Measurements from ENCODE around the gene RUFY3. TPM values are rescaled to one million over a fixed set of nuclear protein-coding genes. Genes with fewer than 3 reads are reported as not detected.
A peak's percentile ranks its signal among the peaks of the same experiment; 100 is the strongest.

RUFY3 gene
- total and polyA plus RNA-seq, 2 of the 13 experiments (the other 11 are each of a cell fraction or from before 2014, with no cell fraction given) = 17.9 to 25.3 TPM

DNA sequence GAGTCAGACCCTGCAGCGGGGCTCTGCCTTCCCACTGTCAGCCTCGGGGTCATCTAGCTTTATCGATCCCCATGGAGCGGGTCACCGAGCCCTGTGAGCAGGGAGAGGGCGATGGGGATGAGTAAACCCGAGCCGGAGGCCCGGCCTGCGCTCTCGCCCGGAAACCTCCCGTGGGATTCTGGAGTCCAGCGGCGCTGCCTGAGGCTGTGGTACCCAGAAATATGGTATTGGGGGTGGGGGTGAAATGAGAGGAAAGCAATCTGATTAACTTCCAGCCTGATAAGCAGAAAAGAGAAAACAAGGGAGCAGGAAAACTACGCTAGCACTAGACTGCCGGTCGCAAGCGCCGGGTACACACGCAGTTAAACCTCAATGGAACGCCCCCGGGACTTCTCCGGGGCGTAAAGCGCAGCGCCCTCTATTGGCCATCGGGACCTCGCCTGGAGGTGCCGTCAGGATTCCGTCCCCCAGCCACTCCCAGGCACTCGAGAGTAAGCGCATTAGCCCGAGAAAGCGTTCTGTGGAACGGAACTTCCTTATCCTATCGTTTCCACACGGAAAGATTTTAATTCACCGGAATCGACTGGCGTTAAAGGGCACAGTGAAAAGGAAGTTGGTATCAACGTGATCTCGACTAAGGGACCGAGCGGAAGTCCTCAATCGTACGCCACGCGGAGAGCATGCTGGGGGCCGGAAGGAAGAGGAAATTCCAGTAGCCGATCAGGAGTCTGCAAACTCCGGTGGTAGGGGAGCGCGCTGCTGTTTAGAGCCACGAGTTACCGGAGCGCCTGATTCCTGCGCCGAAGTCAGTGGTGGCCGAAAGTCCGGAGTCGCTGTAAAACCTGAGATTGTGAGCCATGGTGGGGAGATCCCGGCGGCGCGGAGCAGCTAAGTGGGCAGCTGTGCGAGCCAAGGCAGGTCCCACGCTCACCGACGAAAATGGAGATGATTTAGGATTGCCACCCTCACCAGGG is 33.7 kb upstream of the RUFY3 start, which contains the start of gene UTP3 (continued):
- TF ChIP-seq THAP8 (CRISPR knock-in tag; IDR thresholded peaks at IDR 0.05; ENCODE audit: borderline replicate concordance) = no peak; the same call in 1 of the 2 replicates
- no peak for TF ChIP-seq NR3C1 (CRISPR knock-in tag; IDR thresholded peaks at IDR 0.05)
- no peak; the same call in 1 of the 2 replicates for TF ChIP-seq MTF1 (CRISPR knock-in tag; IDR thresholded peaks at IDR 0.05)
- no peak for TF ChIP-seq EZH2 (conservative IDR thresholded peaks at IDR 0.05; ENCODE audit: low read depth, low read length)
- TF ChIP-seq ZSCAN5A (CRISPR knock-in tag; IDR thresholded peaks at IDR 0.05; ENCODE audit: borderline replicate concordance) = peak; percentile 87; the same call in 1 of the 2 replicates
- peak; percentile 89 for TF ChIP-seq MYC (CRISPR knock-in tag; IDR thresholded peaks at IDR 0.05; ENCODE audit: borderline replicate concordance)
- TF ChIP-seq RFX1 (IDR thresholded peaks at IDR 0.05) = no peak
- peak; percentile 90 for TF ChIP-seq HDAC2 (CRISPR knock-in tag; IDR thresholded peaks at IDR 0.05)
- TF ChIP-seq RARA (CRISPR knock-in tag; IDR thresholded peaks at IDR 0.05) = no peak
- peak; percentile 83; the same call in 1 of the 2 replicates for TF ChIP-seq ZNF331 (CRISPR knock-in tag; IDR thresholded peaks at IDR 0.05)
- TF ChIP-seq, protein P1, sequence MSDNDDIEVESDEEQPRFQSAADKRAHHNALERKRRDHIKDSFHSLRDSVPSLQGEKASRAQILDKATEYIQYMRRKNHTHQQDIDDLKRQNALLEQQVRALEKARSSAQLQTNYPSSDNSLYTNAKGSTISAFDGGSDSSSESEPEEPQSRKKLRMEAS (IDR thresholded peaks at IDR 0.05) = peak; percentile 92
- TF ChIP-seq RELA (CRISPR knock-in tag; IDR thresholded peaks at IDR 0.05) = 0 out of 2 replicates have a peak, but pooled peaks have one; percentile 72
- peak; percentile 71 for TF ChIP-seq PPARG (CRISPR knock-in tag; conservative IDR thresholded peaks at IDR 0.05)
- TF ChIP-seq AKAP8 (CRISPR knock-in tag; IDR thresholded peaks at IDR 0.05) = no peak
- 0 out of 2 replicates have a peak, but pooled peaks have one; percentile 21 for TF ChIP-seq ZBTB4 (CRISPR knock-in tag; IDR thresholded peaks at IDR 0.05; ENCODE audit: borderline replicate concordance)
- TF ChIP-seq ZNF30 (CRISPR knock-in tag; IDR thresholded peaks at IDR 0.05) = no peak
- TF ChIP-seq KLF15 (CRISPR knock-in tag; IDR thresholded peaks at IDR 0.05; ENCODE audit: borderline replicate concordance) = no peak
- TF ChIP-seq ZNF282 (IDR thresholded peaks at IDR 0.05; ENCODE audit: partially characterized antibody) = no peak
- TF ChIP-seq TRIM22 (IDR thresholded peaks at IDR 0.05) = no peak
- TF ChIP-seq EED (CRISPR knock-in tag; IDR thresholded peaks at IDR 0.05) = peak; percentile 69; the same call in 1 of the 2 replicates
- TF ChIP-seq IKZF4 (CRISPR knock-in tag; IDR thresholded peaks at IDR 0.05; ENCODE audit: borderline replicate concordance, low read depth, not compliant biosample characterization) = no peak
